ENCODE results near the gene YBEY.

- TF ChIP-seq CTCF (IDR thresholded peaks at IDR 0.05) (no peak), ZFX (IDR thresholded peaks at IDR 0.05; ENCODE audit: borderline replicate concordance) (no peak)
Observed at GRCh38 chr21:46243960-46244361, 42.2 kb upstream of the YBEY start.
